AG04449 (cell line): Measurements from ENCODE around the gene MXD1.
"Not testable (repeated sequence)": the region's sequence is repeated elsewhere in the genome, so short reads cannot be mapped to it uniquely, and the experiment has no call there.

Source experiments
- CTCF ChIA-PET: fragments of 350-600 bp; formaldehyde crosslinking; extraction: SDS; loops from one replicate; lab custom pipeline; 2021; ENCODE audit warnings: antibody characterized with exemption; lab: Yijun Ruan, JAX
- POLR2A ChIA-PET: fragments of 400-600, 350-600 bp; formaldehyde crosslinking; extraction: SDS; loops from one replicate; lab custom pipeline; 2020; ENCODE audit warnings: antibody characterized with exemption, inconsistent platforms; lab: Yijun Ruan, JAX
- DNase-seq: peaks from one replicate; pipeline ENCODE4 v3.0.0-alpha.2; 2010; ENCODE audit warnings: low read depth, low spot score
- H3K4me3 ChIP-seq: 2 replicates; pipeline ENCODE4 v1.5.1; 2011; ENCODE audit warnings: low read depth, mild to moderate bottlenecking, control low read depth, low read length
- TF ChIP-seq, protein P1 (sequence below): IDR thresholded peaks from one replicate; pipeline ENCODE4 v1.5.1; 2011; ENCODE audit warnings: mild to moderate bottlenecking, moderate library complexity, low read length, control low read depth, inconsistent platforms; ENCODE audit not compliant: insufficient read depth; ENCODE audit errors: missing control alignments

MXD1 gene, protein sequence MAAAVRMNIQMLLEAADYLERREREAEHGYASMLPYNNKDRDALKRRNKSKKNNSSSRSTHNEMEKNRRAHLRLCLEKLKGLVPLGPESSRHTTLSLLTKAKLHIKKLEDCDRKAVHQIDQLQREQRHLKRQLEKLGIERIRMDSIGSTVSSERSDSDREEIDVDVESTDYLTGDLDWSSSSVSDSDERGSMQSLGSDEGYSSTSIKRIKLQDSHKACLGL

DNA sequence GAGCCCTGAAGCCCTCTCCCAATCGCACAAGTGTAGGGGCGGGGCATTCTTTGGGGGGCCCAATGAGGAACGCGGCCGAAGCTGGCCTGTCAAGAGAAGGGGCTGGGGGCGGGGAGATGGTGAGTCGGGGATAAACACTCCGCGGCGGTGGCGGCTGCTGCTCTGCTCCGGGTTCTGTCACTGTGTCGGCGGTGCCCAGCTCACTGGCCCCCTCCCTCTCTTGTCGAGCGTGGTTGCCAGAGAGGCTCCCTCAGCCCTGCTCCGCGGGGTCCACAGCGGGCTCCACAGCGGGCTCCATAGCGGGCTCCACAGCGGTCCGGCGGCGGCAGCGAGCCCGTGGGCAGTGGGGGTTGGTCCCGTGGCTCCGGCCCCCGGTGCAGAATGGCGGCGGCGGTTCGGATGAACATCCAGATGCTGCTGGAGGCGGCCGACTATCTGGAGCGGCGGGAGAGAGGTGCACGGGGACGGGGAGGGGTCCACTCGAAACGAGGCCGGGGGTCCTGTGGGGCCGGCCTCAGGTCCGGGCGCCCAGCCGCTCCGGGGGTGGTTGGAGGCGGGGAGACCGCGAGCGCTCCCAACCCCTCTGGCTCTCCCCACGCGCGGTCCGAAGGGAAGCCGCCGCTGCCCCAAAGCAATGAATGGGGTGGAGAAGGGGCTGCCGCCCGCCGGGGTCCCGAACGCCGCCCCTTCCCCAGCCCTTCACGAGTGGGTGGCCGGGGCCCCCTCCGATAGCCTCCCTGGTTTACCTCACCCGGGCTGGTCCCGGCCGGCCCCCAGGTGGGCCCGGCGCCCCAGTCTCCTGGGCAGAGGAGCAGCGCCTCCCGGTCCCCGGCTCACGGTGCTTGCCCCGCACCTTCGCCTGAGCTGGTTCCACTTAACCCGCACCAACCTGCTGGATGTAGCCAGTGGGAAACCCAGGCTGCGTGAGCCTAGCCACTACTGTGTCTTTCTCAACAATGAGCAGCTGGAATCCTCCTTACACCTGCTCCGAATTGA, at the start of gene MXD1:
TSS of gene MXD1 (plus strand) at position 160 of the 996 bp plus-strand sequence. CDS start at position 382, 222 bp downstream.
- ChIA-PET CTCF (interaction anchor here (0.7 to 4.8 kb wide), 14 partner anchors 16 to 387 kb away, joined by 3 to 146 read pairs (median 10); partner anchors contain the start of genes FAM136A, PCBP1 and SNRNP27), POLR2A (interaction anchor here (0.5 to 2.6 kb wide), 27 partner anchors 16 to 378 kb away, joined by 3 to 23 read pairs (median 5); partner anchors contain the start of genes ANXA4, C2orf42, PCBP1 and PCYOX1)
- DNase-seq = no peak
- TF ChIP-seq, protein P1, sequence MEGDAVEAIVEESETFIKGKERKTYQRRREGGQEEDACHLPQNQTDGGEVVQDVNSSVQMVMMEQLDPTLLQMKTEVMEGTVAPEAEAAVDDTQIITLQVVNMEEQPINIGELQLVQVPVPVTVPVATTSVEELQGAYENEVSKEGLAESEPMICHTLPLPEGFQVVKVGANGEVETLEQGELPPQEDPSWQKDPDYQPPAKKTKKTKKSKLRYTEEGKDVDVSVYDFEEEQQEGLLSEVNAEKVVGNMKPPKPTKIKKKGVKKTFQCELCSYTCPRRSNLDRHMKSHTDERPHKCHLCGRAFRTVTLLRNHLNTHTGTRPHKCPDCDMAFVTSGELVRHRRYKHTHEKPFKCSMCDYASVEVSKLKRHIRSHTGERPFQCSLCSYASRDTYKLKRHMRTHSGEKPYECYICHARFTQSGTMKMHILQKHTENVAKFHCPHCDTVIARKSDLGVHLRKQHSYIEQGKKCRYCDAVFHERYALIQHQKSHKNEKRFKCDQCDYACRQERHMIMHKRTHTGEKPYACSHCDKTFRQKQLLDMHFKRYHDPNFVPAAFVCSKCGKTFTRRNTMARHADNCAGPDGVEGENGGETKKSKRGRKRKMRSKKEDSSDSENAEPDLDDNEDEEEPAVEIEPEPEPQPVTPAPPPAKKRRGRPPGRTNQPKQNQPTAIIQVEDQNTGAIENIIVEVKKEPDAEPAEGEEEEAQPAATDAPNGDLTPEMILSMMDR = no peak
- H3K4me3 ChIP-seq = peak within 1 kb of the TSS; percentile 80

DNA sequence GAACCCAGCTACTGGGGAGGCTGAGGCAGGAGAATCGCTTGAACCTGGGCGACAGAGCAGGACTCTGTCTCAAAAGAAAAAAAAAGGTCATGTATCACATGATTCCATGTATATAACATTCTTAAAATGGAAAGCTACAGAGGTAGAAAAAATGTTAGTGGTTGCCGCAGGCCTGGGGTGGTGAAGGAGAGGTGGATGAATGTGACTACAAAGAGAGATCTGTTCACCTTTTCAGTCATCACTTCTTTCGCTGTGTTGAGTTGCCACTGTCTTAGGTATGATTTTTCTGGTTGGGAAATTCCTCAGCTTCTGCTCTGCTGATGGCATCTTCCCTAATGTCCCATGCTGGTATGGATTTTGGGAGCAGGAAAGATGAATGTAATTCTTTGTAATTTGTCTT, 26.5 kb upstream of the MXD1 start:
- POLR2A ChIA-PET = no interaction called here

DNA sequence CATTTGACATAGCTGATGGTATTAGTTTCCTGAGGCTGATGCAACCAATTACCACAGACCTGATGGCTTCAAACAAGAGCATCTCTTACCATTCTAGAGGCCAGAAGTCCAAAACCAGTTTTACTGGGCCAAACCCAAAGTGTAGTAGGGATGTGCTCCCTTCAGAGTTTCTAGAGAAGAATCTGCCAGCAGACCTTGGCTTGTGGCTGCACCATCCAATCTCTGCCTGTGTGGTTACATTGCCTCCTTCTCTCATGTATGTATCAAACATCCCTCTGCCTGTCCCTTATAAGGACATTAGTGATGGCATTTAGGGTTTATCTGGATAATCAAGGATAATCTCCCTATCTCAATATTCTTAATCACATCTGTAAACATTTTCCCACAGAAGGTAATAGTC, 25.6 kb upstream of the MXD1 start:
- no peak for DNase-seq
- ChIA-PET POLR2A (no interaction called here), CTCF (interaction anchor here (1.3 kb wide), 1 partner anchor 165 kb away, joined by 4 read pairs; no protein-coding TSS in a partner anchor)
- TF ChIP-seq, protein P1 = no peak
- no peak overlapping the region for H3K4me3 ChIP-seq

More for the DNA sequence above, 26.5 kb upstream of the MXD1 start:
- CTCF ChIA-PET = interaction anchor here (1.1 to 1.3 kb wide), 2 partner anchors 10 to 164 kb away, joined by 3 to 4 read pairs; no protein-coding TSS in a partner anchor
- no peak for DNase-seq
- no peak overlapping the region for H3K4me3 ChIP-seq
- TF ChIP-seq, protein P1 = no peak

DNA sequence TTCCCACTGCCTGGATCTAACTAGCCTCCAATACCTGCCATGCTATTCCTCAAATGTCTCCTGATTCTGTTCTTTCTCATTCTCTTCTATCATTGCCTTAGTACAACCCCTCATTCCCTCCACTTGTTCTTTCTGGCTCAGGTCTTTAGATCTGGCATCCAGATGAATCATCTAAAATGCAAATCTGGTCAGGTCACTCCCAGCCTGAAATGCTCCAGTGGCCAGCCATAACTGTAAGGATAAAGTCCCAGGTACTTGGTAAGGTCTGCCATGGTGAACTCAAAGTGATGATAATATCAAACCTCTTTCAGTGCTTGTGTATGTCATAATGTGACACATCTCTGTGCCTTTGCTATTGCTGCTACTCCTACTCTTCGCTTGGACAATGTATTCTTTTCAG, 24.0 kb upstream of the MXD1 start:
- TF ChIP-seq, protein P1 = no peak
- ChIA-PET CTCF (no interaction called here), POLR2A (no interaction called here)
- no peak overlapping the region for H3K4me3 ChIP-seq
- no peak for DNase-seq

DNA sequence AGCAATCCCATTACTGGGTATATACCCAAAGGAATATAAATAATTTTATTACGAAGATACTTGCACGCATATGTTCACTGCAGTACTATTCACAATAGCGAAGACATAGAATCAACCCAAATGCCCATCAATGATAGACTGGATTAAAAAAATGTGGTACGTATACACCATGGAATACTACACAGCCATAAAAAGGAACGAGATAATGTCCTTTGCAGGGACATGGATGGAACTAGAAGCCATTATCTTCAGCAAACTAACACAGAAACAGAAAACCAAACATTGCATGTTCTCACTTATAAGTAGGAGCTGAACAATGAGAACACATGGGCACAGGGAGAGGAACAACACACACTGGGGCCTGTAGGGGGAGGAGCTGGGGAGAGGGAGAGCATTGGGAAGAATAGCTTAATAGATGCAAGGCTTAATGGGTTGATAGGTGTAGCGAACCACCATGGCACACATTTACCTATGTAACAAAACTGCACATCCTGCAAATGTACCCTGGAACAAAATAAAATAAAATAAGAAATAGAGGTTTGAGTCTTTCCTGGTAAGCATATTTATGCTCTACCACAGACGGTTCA, 22.0 kb upstream of the MXD1 start:
- DNase-seq, H3K4me3 ChIP-seq, POLR2A ChIA-PET: not testable (repeated sequence)
- CTCF ChIA-PET = interaction anchor here (0.9 to 4.5 kb wide), 3 partner anchors 19 to 169 kb away, joined by 3 to 32 read pairs (median 9); no protein-coding TSS in a partner anchor

DNA sequence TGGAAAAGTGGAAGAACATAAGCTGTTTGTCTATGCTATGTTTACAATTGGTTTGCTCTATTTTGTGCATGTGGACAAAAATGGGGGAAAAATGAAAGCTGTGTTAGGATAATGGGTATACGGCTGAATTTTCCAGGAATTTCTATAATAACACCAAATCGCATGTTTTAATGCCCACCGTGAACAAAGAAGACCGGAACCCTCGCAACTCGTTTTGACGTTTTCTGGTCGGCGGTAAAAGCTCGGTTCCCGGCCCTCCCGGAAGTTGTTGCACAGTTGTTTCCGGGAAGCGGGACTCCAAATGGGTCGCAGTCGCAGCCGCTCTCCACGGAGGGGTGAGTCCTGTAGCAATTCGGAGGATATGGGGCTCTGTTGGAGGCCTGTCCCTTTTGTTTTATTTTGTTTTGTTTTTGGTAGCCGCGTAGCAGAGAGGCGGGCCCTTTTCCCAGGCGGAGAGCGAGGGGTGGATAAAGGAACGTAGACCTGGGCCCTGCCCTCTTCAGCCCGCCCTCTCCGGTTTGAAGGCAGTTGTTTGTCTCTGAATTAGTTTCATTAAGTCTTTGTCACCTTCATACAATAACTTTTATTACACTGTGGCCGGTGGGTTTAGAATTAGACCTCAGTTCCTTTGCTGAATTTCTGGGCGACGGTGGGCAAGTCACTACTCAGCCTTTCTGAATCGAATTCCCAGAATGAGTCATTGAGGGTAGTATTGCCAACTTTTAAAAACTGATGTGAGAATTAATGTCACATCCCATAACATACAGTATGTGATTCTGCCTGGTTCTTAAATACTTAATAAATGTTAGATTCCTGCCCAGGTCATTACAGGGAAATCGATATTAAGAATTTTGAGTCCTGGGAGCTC, 21.0 kb upstream of the MXD1 start, which contains the start of gene SNRNP27:
TSS of gene SNRNP27 (plus strand) at position 273 of the 868 bp plus-strand sequence. CDS start at position 302, 29 bp downstream.
- POLR2A ChIA-PET = interaction anchor here (0.9 kb wide), 1 partner anchor 20 kb away, joined by 4 read pairs; no protein-coding TSS in a partner anchor
- CTCF ChIA-PET = interaction anchor here (0.7 to 4.5 kb wide), 7 partner anchors 9 to 175 kb away, joined by 3 to 32 read pairs (median 3); partner anchors contain the start of gene MXD1
- DNase-seq = no peak
- peak within 1 kb of the TSS; percentile 79 for H3K4me3 ChIP-seq
- TF ChIP-seq, protein P1 = no peak

DNA sequence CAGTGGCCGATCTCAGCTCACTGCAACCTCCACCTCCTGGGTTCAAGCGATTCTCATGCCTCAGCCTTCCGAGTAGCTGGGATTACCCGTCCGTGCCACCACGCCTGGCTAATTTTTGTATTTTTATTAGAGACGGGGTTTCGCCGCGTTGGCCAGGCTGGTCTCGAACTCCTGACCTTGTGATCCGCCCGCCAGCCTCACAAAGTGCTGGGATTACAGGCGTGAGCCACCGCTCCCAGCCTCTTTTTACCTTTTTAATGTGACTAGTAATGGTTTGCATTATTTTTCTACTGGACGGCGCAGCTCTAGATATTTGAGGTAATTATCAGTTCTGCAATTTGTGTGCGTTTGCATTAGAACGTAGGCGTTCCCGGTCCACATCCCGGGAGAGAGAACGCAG, 20.2 kb upstream of the MXD1 start:
- not testable (repeated sequence) for DNase-seq
- CTCF ChIA-PET = interaction anchor here (0.9 to 4.5 kb wide), 4 partner anchors 8 to 173 kb away, joined by 3 to 32 read pairs (median 4); partner anchors contain the start of gene MXD1
- peak overlapping the region; percentile 79 for H3K4me3 ChIP-seq
- POLR2A ChIA-PET = interaction anchor here (0.9 kb wide), 1 partner anchor 19 kb away, joined by 4 read pairs; no protein-coding TSS in a partner anchor
